HG02678 (cell line): ENCODE measurements around the gene TSSK2.

ENCODE experiments used
- ATAC-seq: cut with Tn5 transposase; IDR thresholded peaks from one replicate; pipeline ENCODE4 v1.9.1; 2021; ENCODE audit warnings: mild to moderate bottlenecking, moderate library complexity; ENCODE audit not compliant: unreplicated experiment

TSSK2 gene

DNA sequence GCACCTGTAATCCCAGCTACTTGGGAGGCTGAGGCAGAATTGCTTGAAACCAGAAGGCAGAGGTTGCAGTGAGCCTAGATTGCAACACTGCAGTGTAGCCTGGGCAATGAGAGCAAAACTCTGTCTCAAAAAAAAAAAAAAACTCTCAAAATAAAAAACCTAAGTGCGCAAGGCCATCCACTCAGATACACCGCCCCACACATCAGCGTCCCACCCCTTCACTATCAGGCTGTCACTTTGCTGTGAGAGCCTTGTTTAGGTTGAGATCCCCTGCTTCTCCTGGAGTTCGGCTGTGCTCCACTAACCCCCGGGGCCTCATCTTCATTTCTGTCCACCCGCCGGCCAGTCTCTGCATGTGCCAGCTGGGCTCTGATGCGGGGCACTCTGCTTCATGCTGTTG is 35.3 kb downstream of the TSSK2 start:
- ATAC-seq, result no peak

DNA sequence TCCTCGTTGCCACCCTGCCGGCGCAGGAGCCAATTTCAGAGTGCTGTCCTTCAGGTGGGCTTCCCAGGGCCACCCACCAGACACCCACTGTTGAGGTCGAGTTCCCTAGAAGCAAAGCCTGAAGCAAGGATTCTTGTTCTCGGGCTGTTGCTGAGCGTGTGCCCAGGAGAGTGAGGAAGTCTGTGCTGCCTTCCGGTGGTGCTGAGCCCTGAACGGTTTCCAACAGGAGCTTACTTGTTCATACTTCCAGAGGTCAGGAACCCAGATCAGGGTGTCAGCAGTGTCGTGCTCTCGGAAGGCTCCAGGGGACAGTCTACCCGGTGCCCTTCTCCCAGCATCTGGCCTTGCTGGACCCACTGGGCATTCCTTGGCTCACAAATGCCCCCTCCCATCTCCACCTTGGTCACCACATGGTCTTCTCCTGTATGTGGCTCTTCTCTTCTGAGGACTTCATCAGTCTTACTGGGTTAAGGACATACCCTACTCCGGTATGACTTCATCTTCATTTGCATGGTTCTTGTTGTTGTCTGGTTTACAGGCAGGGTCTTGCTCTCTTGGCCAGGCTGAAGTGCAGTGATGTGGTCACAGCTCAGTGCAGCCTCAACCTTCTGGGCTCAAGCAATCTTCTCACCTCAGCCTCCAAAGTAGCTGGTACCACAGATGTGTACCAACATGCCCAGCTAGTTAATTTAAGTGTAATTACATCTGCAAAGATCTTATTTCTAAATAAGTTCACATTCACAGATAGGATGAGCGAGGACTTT is 36.2 kb downstream of the TSSK2 start:
- ATAC-seq, result no peak

DNA sequence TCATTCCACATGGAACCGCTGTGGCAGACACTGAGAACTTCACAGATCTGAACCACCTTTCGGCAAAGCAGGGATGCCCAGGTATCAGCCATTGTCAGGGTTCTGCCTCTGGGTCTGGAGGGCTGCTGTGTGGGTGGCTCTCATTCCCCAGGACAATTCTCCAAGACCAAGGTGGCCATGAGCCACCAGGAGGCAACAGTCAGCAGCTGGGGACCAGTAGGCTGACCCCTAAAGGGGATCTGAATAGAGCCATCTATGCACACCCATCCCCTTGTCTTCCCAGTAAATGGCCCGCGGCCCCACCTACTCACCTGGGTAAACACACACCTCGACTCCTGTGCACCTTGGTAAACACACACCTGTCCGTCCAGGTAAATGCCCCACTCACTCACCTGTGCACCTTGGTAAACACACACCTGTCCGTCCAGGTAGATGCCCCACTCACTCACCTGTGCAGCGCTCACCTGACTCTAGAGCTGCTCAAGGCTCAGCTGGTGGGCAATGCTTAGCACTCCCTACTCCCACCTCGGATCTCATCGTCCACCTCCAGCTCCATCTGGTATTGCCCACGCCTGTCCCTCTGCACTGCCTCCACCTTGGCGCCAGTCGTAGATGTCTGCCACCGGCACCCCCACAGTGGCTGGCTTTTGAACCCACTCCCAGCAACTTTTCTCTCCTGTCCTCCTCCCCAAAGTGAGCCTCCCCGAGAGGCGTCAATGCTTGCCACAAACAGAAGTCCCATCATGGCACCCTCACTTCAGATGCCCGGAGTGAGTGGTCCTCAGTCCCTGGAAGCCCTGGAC is 37.2 kb downstream of the TSSK2 start:
- ATAC-seq, result no peak

DNA sequence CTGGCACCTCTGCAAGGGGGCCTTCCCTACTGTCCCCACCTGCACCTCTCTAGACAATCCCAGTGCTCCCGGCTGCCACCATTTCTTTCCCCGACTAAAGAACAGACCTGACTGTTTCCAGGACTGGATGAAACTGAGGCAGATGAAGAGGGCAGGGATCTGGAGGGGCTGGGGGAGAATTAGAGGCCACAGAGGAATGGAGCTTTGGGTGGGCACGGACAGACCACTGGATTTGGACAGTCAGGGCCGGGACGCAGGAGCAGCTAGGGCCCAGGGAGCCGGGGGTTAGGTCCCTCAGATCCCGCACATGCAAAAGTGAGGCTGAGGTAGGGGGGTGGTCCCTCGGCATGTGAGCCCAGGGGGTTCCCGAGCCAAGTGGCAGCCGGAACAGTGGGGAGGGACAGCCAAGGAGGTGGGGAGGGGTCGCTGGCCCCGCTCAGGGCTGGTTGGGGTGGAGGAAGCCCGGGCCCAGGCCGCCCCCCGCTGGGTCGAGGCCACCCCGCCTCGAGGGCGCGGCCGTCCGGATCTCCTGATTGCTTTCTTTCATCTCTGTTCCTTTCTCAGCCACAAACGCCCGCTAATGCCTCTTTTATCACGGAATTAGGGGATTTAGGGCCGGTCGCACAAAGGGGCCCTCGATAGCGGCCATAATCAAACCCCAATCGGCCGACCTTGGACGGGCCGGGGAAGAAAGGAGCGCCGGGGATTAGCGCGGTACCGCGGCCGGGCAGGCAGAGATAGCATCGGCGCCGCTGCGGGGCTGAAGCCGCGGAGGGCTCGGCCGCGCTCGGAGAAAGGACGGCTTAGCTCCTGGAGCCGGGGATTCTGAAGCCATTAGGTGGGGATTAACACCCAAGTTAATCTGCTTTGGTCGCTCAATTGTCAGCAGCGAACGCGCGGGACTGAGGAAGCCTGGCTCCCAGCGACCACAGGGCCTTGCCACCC is 38.2 kb downstream of the TSSK2 start:
- no peak for ATAC-seq

DNA sequence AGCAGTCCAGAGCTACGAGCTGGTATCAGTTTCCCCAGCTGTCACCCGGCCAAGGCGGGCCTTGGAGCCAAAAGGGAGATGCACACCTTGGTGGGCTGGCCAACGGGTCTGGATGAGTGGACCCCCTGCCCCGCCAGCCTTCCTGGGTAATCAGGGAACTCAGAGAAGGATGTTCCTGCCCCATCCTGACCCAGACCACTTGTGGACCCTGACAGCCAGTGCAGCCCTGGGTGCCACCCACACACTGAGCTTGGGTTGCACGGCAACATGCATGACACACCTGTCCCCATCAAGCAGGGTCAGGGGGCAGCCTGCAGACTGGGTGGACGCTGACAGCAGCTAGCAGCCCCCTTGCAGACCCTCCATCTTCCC is 38.8 kb downstream of the TSSK2 start:
- ATAC-seq, result no peak

DNA sequence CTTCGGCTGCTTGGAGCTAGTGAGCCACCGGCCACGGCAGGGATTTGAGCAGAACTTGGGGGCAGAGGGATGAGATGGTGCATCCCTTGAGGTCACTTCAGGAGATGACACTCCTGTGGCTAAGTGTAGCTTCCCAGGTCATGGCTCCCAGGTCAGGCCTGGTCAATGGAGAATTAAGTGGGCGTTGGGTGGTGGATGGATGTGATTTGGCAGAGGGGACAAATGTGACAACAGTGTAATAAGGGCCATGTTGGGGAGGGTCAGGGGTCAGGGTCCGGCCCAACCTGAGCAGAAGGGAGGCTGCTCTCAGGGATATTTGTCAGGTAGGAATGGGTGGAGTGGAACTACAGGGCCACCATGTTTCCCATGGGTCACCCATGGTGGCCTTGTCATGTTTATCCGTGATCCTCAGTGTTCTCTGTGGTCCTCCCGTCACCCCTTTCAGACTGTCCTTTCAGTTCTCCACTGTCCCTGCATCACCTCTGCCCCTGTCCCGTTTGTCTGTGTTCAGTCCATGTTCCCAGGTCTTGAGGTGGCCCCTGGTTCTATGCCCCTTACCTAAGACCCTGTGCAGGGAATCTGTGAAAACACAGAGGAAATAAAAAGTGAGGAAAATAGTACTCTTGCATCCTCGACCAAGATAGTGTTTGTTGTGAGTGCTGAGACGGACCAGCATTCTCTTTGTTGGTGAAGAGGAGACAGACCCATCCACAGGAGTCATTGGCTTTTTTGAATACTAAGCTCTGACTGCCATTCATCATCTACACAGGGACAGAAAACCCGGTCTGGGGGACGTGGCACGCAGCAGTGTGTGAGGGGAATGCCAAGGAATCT is 41.3 kb downstream of the TSSK2 start:
- ATAC-seq, result no peak

DNA sequence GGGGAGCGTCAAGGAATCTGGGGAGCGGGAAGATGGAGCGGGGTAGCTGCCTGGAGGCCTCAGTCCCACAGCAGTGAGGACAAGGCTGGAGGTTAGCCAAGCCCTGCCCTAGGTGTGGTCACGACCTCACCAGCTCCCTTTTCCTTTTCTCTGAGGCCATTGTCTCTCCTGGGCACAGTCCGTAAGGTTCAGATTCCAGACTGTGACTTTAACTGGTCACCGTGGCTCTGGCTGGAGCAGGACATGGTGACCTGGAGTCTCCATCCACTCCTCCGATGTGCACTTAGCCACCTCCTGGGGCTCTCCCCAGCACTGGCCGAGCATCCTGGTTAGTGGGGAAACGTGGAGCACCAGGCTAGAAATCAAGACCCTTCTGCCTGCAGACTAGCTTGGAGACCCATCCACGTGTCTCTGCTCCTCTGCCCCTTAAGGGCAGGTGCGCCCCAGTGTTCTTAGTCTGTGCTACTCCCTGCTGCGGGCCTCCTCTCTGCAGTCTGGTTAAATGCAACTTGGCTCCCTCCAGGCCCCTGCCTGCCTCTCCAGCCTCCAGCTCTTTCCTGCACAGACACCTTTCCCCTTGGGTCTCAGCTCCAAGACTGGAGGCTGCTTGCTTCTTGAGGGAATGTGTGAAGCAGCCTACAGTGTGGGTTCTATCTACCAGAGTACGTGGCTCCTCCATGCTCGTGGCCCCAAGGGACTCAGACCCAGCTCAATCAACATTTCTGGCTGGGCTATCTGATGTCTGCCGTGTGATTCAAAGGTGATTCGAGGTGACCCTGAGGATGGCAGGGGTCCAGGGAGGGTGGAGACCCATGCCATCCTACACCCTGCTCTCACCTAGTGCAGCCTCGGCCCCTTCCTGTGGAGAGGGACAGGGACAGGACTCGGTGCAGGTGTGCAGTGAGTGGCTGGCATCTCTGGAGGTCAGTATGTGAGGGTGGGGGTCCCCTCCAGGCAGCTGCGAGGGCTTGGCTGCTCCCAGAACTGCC is 42.2 kb downstream of the TSSK2 start:
- ATAC-seq, result no peak

DNA sequence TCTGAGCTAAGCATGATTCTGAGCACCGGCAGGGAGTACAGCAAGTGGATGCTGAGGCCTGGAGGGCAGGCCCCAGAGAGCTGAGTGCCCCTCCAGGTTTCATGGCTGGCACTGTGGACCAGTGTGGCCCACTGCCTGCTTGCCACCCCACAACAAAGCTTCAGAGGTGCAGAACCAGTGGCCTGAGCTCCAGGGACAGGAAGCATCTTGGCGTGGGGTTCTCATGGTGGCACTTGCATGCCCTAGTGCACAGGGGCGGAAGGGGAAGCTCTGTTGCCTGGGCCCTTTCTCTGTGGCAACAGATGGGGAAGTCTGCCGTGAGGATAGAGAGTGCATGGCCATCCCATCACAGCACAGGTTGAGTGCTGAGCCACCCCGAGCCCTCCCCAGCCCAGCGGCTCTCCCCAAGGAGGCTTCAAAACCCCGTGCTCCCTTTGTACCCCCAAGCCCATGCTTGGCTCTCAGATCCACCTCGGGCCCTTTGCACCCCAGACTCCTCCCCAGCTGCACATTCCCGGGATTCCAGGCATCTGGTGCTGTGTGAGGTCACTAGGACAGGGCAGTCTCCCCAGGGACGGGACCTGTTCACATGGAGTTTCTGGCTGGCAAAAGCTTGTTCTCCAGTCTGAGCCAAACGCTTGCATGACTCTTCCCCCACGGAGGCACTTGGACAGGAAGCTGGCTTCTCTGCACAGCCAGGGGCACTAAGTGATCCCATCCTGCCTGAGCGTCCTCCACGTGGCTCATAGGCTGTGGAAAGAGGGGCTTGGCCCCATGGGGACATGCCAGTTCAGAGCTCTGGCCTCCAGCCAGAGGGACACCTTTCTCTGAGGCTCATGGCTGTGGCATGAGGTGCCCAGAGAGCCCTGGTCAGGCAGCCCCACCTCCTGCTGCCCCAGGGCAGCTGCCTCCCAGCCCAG is 43.3 kb downstream of the TSSK2 start:
- no peak for ATAC-seq

DNA sequence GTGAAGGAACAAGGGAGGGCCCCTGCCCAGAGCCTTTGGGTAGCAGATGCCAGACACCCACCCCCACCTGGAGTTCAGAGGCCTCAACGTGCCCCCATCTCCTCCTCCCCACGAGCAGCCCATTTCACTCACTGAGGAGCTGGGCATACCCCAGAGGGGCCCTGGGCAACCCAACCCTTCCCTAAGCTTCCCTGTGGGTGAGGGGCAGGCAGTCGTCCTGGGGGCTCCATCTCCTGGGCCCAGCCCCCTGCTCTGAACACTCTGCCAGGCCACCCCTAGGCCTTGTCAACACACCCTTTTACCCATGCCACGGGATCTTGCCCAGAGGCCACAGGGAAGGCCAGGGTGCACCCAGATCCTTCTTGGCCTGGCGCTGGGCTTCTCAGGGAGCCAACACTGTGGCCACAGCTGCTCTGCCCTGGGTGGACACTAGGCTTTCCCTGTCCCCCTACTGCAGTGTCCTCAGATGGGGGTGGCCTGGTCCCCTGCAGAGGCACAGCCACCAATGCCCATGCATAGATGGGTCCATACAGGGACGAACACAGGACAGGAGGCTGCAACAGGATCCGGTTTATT is 44.0 kb downstream of the TSSK2 start:
- no peak for ATAC-seq

DNA sequence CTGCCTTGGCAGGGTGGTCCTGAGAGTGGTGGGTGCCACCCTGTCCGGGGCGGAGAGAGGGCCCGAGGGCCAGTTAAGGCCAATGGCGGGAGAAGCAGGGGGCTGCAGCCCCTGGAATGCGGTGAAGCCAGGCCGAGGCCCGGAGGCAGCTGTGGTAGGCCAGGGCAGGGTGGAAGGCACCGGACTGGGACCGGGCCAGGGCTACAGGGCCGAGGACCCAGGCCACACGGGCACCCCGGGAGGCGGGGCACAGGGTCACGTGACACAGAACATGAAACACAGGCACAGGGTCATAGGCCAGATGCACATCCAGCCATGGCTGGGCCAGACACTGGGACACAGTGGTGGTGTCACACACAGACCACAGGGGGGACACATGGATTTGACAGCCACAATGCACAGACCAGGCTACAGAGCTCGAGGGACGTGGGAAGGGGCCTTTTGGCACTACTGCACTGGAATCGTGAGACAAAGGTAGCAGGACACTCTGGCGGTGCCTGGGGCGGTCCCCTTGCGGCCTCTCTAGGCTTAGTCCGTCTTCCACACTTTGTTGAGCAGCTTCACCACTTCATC is 44.6 kb downstream of the TSSK2 start:
- ATAC-seq, result no peak

DNA sequence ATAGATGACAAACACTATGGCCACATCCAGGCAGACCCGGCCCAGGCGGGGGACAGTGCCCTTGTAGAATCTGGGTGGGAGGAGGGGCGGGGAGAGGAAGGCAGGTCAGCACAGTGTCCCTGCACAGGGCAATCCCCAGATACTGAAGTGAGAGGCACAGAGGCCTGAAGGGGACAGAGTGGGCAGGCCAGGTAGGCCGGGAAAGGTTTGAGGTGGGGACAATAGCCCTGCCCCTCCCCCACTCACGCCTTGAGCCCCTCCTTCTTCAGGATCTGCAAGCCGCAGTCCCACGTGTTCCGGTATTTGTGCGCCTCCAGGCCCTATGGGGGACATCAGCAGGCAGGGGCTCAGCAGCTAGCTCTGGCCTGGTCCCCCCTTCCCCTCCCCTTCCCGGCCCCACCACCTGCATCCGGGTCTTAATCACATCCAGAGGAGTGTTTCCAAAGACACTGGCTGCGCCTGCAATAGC is 45.1 kb downstream of the TSSK2 start:
- ATAC-seq, result no peak

DNA sequence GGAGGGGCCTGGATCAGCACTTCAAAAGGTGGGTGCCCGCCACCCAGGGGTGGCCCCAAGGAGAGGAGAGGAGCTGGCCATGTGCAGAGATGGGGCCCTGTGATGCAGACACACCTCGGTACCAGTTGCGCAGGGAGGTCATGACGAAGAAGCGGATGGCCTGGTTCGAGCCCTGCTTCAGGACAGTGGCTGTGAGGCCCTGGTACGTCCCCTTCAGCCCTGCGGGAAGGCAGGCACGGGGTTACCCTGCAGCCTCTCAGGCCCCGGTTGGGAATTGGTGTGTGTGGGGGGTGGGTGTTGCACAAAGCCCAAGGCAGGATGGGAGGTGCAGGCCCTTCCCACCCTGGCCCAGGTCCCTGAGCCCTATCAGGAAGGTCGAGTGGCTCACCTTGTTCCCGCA is 45.6 kb downstream of the TSSK2 start:
- no peak for ATAC-seq

DNA sequence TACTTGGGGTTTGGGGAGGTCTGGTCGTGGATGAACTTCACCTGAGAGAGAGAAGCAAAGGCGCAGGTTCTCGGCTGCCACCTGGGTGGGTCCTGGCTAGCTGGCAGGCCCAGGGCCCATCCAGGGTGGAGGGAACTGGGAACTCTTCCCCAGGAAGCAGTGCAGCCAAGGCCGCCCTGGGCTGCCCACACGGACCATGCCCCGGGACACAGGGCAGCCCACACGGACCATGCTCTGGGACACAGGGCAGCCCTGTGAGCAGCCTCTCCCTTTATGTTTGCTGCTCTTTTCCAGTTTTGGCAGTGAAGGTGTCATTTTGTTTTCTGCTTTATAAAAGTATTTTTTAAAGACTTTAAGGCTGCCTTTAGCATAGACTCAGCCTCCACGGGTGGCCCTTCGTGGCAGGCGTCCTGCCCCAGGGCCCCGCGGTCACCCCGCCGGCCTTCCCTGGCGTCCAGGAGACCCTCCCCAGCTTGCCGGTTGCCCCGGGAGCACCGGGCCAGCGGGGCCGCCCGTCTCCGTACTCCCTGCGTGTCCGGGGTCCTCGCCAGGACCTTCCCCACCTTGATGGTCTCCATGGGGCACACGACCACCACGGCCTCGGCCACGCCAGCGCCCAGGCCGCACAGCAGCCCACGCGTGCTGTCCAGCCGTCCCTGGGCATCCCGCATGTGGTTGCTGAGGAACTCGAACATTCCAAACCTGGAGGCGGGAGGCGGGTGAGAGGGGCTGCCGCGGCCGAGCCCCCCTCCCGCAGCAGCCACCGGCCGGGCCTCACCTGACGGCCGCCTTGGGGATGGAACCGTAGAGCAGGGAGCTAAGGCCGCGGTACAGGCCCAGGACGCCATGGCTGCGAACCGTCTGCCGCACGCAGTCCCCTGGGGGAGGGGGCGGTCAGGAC is 46.3 kb downstream of the TSSK2 start:
- ATAC-seq, result no peak

DNA sequence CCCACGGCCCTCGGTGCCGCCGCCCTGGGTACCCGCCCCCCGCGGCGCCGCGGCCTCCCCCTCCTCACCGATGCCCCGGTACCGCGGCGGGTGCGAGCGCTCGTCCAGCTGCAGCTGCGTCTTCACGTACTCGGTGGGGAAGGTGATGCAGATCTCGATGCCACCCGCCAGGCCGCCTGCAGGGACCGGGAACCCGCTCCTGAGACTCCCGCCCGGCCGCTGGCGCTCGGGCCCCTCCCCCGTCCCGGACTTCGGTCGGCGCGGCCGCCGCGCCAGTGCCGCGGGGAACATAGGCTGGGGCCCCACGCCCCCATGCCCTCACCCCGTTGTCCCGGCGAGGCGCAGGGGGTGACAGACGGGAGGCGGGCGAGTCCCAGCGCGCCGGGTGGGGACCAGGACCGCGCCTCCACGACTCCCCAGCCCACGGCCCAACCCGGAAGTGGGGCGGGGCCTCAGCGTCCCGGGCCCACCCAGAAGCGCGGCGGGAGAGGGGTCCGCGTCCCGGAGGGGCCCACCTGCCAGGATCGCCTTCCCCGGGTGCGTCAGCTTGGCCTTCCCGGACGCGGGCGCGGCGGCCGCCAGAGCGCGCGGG is 47.1 kb downstream of the TSSK2 start:
- peak; percentile 45 for ATAC-seq

DNA sequence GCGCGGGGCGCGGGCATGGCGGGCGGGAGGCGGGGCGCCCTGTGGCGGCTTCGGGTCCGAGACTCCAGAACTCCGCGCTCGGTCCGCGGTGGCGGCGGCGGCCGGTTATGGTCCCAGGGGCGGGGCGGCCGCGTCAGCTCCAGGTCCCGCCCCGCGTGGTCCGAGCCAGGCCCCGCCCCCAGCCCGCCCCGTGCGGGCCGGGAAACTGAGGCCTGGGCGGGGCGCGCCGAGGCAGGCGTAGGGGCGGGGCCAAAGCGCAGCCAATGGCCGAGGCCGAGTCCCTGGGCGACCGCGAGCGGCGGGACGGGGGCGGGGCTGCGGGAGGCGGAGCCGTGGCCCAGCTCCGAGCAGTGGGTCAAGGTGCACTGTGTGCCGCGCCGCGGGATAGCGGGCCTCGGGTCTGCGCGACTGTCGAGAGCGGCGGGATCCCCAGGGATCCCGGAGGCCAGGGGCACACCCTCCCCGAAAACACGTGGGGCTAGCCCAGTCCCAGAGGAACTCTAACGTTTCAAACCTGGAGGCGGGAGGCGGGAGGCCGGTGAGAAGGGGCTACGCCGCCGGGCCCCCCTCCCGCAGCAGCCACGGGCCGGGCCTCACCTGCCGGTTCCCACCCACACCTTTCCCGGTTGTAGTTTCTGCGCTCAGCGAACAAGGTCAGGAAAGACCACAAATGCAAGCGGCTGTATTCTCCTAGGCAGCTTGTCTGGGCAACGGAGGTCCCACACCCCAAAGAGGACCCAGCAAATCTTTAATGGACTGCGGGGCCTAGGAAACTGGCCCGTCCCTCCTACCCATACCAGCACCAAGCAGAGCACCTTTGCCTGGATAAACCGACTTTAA is 47.8 kb downstream of the TSSK2 start, which contains the start of gene SLC25A1:
TSS of gene SLC25A1 (minus strand) at position 80 of the 840 bp plus-strand sequence. CDS start at position 17, 63 bp downstream.
- peak; percentile 75 for ATAC-seq
